ENCODE measurements around the gene TPCN2. TPM values are rescaled to one million over a fixed set of nuclear protein-coding genes. Genes with fewer than 3 reads are reported as not detected.

TPCN2 gene
- total RNA-seq, 6 donors from 2014 or later: 12.5 to 61.8 (median 18.8) TPM

GRCh38 chr11:69034123-69034867 is 14.4 kb upstream of the TPCN2 start:
- H3K27me3 ChIP-seq: no peaks in the 10 kb centered on the region
- H3K4me3 ChIP-seq: no peak overlapping the region
- no peaks in the 10 kb centered on the region for H3K9me3 ChIP-seq
- ATAC-seq (ENCODE audit: low FRiP score in 2 of 2): peak in 1 of 2 donors; percentile 11
- H3K27ac ChIP-seq: no peak overlapping the region
- 87 to 89% methylated on average over 22 of the region's 22 CpGs for WGBS, 2 donors
- TF ChIP-seq EP300 (IDR thresholded peaks at IDR 0.05): no peak
- TF ChIP-seq CTCF (IDR thresholded peaks at IDR 0.05): no peak
- TF ChIP-seq POLR2A (IDR thresholded peaks at IDR 0.05): no peak
- no peak for TF ChIP-seq POLR2AphosphoS5 (IDR thresholded peaks at IDR 0.05)
- peak in 1 of 2 donors; percentile 42 for DNase-seq
- H3K4me1 ChIP-seq: peaks cover 0 to 7% (median 5%) of the 10 kb centered on the region in 4 donors
- no peaks in the 10 kb centered on the region for H3K36me3 ChIP-seq

DNA sequence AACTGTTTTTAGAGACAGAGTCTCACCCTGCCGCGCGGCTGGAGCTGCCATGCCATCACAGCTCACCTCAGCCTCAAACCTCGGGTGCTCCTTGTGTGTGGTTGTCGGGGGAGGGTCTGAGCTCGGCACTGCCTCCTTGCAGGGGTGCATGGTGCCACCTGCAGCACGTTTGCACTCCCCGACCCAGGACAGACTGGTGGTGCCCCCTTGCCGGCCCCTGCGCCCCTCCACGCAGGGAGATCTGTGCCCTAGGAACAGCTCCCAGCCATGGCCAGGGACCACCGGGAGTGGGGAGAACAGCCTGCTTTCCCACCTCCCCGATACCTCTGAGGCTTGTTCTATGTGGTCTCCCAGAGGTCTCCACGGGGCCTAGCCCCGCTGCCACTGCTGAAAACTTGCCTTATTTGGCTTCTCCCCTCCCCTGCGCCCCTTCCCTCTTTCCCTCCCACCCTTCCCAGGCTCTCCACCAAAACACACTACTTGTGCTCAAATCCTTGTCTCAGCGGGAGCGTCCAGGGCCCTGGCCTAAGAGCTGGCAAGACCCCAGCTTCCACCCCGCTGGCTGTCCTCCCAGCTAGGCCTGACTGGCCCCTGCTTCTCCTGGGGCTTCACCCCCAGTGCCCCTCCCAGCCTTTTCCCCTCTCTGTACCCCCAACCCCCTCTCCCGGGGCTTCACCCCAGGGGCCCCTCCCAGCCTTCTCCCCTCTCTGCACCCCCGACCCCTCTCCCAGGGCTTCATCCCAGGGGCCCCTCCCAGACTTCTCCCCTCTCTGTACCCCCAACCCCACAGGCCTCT is 13.4 kb upstream of the TPCN2 start:
- H3K9me3 ChIP-seq: no peaks in the 10 kb centered on the region
- peaks cover 0 to 7% (median 6%) of the 10 kb centered on the region in 4 donors for H3K4me1 ChIP-seq
- peak overlapping the region; percentile 3 to 68 (median 50) for H3K27ac ChIP-seq
- 65 to 66% methylated on average over 18 to 21 of the region's 21 CpGs for WGBS, 2 donors
- ATAC-seq (ENCODE audit: low FRiP score in 2 of 2) (no peak), DNase-seq (peak in 1 of 2 donors; percentile 60)
- no peaks in the 10 kb centered on the region for H3K27me3 ChIP-seq
- H3K4me3 ChIP-seq: no peak overlapping the region
- TF ChIP-seq POLR2A (IDR thresholded peaks at IDR 0.05) (no peak), POLR2AphosphoS5 (IDR thresholded peaks at IDR 0.05) (no peak), EP300 (IDR thresholded peaks at IDR 0.05) (no peak), CTCF (IDR thresholded peaks at IDR 0.05) (no peak)
- no peaks in the 10 kb centered on the region for H3K36me3 ChIP-seq

DNA sequence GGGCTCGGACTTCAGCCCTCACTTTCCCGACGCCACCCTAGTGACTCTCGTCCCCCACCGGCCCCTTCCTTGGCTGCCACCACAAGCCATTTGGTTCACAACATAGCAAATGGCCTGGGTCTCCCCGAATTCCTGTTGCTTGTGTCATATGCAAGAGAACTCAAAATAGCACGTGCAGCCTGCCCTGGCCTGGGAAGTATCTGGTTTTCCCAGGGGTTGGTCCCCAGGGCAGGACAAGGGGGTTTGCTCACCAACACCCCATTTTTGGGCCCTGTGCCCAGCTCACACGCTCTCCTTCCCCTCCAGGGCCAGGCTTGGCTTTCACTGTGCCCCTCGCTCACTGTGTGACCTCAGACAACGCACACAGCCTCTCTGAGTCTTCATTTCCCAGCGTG is 12.8 kb upstream of the TPCN2 start:
- peak overlapping the region; percentile 3 to 68 (median 50) for H3K27ac ChIP-seq
- H3K4me3 ChIP-seq: no peak overlapping the region
- H3K9me3 ChIP-seq: no peaks in the 10 kb centered on the region
- H3K4me1 ChIP-seq: peaks cover 0 to 8% (median 6%) of the 10 kb centered on the region in 4 donors
- H3K27me3 ChIP-seq: no peaks in the 10 kb centered on the region
- H3K36me3 ChIP-seq: no peaks in the 10 kb centered on the region
- DNase-seq: no peak
- whole genome bisulfite sequencing, 2 donors: 74 to 78% methylated on average over 8 to 11 of the region's 11 CpGs
- no peak for ATAC-seq (ENCODE audit: low FRiP score in 2 of 2)
- TF ChIP-seq EP300 (IDR thresholded peaks at IDR 0.05) (no peak), POLR2AphosphoS5 (IDR thresholded peaks at IDR 0.05) (no peak)

DNA sequence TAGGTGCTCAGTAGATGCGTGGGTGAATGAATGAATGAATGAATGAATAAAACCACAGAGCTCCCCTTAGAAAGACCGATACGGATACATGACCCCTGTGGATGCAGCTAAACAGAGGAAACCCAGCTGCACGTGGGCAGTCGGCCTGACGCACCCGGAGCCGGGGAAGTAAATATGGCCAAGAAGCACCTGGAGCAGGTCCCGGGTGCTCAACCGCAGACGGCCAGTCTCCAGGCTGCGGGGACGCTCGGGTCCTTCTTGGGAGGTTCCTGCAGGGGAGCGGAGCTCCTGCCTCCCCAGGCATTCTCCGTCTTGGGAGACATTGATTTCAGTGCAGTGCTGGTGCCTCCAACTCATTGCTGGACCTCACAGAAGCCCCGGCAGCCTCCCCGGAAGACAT is 11.7 kb upstream of the TPCN2 start:
- Histone ChIP-seq H3K27ac (no peak overlapping the region), H3K27me3 (no peaks in the 10 kb centered on the region), H3K4me3 (no peak overlapping the region), H3K36me3 (no peaks in the 10 kb centered on the region), H3K4me1 (peaks cover 0 to 8% (median 6%) of the 10 kb centered on the region in 4 donors), H3K9me3 (no peaks in the 10 kb centered on the region)
- peak in 1 of 2 donors; percentile 66 for DNase-seq
- TF ChIP-seq POLR2A (IDR thresholded peaks at IDR 0.05) (no peak), POLR2AphosphoS5 (IDR thresholded peaks at IDR 0.05) (no peak), EP300 (IDR thresholded peaks at IDR 0.05) (no peak), CTCF (IDR thresholded peaks at IDR 0.05) (no peak)
- ATAC-seq (ENCODE audit: low FRiP score in 2 of 2): no peak
- WGBS, 2 donors: 83 to 90% methylated on average over 3 to 18 of the region's 18 CpGs

DNA sequence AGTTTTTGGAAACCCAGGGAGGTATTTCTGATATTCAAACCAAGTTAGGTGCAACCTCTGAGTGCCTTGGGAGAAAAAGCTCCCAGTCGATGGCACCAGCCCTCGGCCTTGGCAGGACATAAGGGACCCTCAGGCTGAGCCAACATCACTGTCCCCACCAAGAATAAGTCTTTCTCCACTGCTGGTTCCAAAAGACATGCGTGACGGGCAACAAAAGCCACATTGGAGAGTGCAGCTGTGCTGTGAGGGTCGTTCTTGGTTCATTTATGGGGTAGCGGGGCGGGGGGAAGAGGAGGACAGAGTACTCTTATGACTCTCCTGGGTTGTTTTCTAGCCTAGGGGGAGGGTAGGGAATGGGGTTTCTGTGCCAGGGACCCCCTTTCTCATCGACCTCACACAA is 11.2 kb upstream of the TPCN2 start:
- TF ChIP-seq POLR2A (IDR thresholded peaks at IDR 0.05) (no peak), POLR2AphosphoS5 (IDR thresholded peaks at IDR 0.05) (no peak), CTCF (IDR thresholded peaks at IDR 0.05) (no peak), EP300 (IDR thresholded peaks at IDR 0.05) (no peak)
- no peak overlapping the region for H3K27ac ChIP-seq
- 87 to 89% methylated on average over 8 of the region's 8 CpGs for WGBS, 2 donors

More for the DNA sequence above, 11.2 kb upstream of the TPCN2 start:
- Histone ChIP-seq H3K36me3 (no peaks in the 10 kb centered on the region), H3K4me3 (no peak overlapping the region), H3K9me3 (no peaks in the 10 kb centered on the region), H3K4me1 (peaks cover 0 to 8% (median 6%) of the 10 kb centered on the region in 4 donors), H3K27me3 (no peaks in the 10 kb centered on the region)
- DNase-seq (no peak), ATAC-seq (ENCODE audit: low FRiP score in 2 of 2) (no peak)

Data from upper lobe of left lung (tissue), 6 donors.